GM18951 (cell line): ENCODE measurements around the gene SSTR1.

Experiments used
- POLR2A ChIP-seq: IDR thresholded peaks from 4 replicates; pipeline ENCODE4 v1.6.1; 2011; ENCODE audit warnings: mild to moderate bottlenecking; ENCODE audit not compliant: insufficient read length, insufficient read depth; ENCODE audit errors: extremely low read depth
- in situ Hi-C: fragments of 300-500 bp; cut with MboI; formaldehyde crosslinking; loops from one replicate; pipeline ENCODE4 v1.12.0; 2022; ENCODE audit warnings: low sequenced_read_pairs, mixed read lengths, inconsistent platforms; ENCODE audit not compliant: unreplicated experiment

The SSTR1 gene

GRCh38 chr14:38226366-38226765 lies 18.7 kb downstream of the SSTR1 start:
- TF ChIP-seq POLR2A = no peak

GRCh38 chr14:38233218-38233617 lies 25.5 kb downstream of the SSTR1 start:
- in situ Hi-C loops = no loop called here
- no peak for TF ChIP-seq POLR2A

More at GRCh38 chr14:38226366-38226765, 18.7 kb downstream of the SSTR1 start:
- in situ Hi-C loops = no loop called here

GRCh38 chr14:38238332-38238731 lies 30.6 kb downstream of the SSTR1 start:
- in situ Hi-C loops = no loop called here
- no peak for TF ChIP-seq POLR2A

GRCh38 chr14:38238878-38239277 lies 31.2 kb downstream of the SSTR1 start:
- in situ Hi-C loops = no loop called here

GRCh38 chr14:38243696-38244240 lies 36.1 kb downstream of the SSTR1 start:
- no peak for TF ChIP-seq POLR2A
- in situ Hi-C loops = no loop called here

More at GRCh38 chr14:38238878-38239277, 31.2 kb downstream of the SSTR1 start:
- no peak for TF ChIP-seq POLR2A

- in situ Hi-C loops = no loop called here
- no peak for TF ChIP-seq POLR2A
These were observed 40.8 kb downstream of the SSTR1 start for GRCh38 chr14:38248321-38249028.

GRCh38 chr14:38250331-38250730 lies 42.6 kb downstream of the SSTR1 start:
- in situ Hi-C loops = no loop called here
- no peak for TF ChIP-seq POLR2A

- in situ Hi-C loops = no loop called here
- no peak for TF ChIP-seq POLR2A
These were observed 44.5 kb downstream of the SSTR1 start for GRCh38 chr14:38252066-38252710.

GRCh38 chr14:38253676-38254075 lies 46.0 kb downstream of the SSTR1 start:
- no peak for TF ChIP-seq POLR2A
- in situ Hi-C loops = no loop called here

- no peak for TF ChIP-seq POLR2A
- in situ Hi-C loops = no loop called here
These were observed 47.1 kb downstream of the SSTR1 start for GRCh38 chr14:38254571-38255407.

- in situ Hi-C loops = no loop called here
- no peak for TF ChIP-seq POLR2A
These were observed 47.6 kb downstream of the SSTR1 start for GRCh38 chr14:38255408-38255672.

GRCh38 chr14:38255673-38256532 lies 48.2 kb downstream of the SSTR1 start, which contains the start of gene CLEC14A:
Gene CLEC14A (minus strand): TSS chr14:38256093. CDS start chr14:38256022, 71 bp downstream.
- no peak for TF ChIP-seq POLR2A

GRCh38 chr14:38256533-38256840 lies 48.8 kb downstream of the SSTR1 start:
- in situ Hi-C loops = no loop called here
- no peak for TF ChIP-seq POLR2A

More at GRCh38 chr14:38255673-38256532, 48.2 kb downstream of the SSTR1 start, which contains the start of gene CLEC14A:
- in situ Hi-C loops = no loop called here

- no peak for TF ChIP-seq POLR2A
- in situ Hi-C loops = no loop called here
These were observed 49.8 kb downstream of the SSTR1 start for GRCh38 chr14:38257507-38257906.
